ENCODE results near the gene KLHL18. TPM values are rescaled to one million over a fixed set of nuclear protein-coding genes. Genes with fewer than 3 reads are reported as not detected.
"Not testable (repeated sequence)": the region's sequence is repeated elsewhere in the genome, so short reads cannot be mapped to it uniquely, and the experiment has no call there.

The KLHL18 gene
- total RNA-seq, 1 experiment from 2014 or later = 21.0 TPM

DNA sequence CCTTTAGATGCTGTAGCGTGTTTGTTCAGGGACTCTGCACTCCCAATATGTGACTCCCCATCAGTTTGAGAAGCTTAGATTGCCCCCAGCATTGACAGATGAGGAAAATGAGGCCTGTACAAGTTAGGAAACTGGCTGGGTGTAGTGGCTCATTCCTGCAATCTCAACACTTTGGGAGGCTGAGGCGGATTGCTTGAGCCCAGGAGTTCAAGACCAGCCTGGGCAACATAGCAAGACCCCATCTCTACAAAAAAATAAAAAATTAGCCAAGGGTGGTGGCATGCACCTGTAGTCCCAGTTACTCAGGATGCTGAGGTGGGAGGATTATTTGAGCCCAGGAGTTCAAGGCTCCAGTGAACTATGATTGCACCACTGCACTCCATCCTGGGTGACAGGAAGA is 84.1 kb downstream of the KLHL18 start:
- Histone ChIP-seq H3K4me3 (no peak overlapping the region), H3K36me3 (no peaks in the 10 kb centered on the region), H3K9me3 (no peaks in the 10 kb centered on the region), H3K27me3 (no peaks in the 10 kb centered on the region)
- no peak for DNase-seq

DNA sequence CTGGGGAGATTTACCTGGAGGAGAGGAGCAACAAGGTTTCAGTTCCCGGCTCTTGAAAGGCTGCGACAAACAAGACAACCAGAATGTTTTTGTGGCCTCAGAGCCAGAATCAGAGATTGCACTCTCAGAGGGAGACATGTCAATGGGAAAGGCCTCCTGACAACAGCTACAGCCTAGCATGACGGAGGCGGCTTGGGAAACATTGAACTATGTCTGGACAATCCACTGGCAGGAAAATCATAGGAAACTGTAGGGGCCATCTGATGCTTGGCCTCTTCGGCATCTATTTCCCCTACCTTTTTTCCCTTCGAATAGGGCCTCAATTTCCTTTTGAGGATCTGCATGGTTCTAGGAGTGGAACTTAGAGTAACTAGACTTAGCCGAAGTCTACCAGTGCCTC is 84.9 kb downstream of the KLHL18 start:
- H3K36me3 ChIP-seq = no peaks in the 10 kb centered on the region
- H3K4me3 ChIP-seq = no peak overlapping the region
- no peaks in the 10 kb centered on the region for H3K9me3 ChIP-seq
- no peaks in the 10 kb centered on the region for H3K27me3 ChIP-seq
- DNase-seq = no peak

DNA sequence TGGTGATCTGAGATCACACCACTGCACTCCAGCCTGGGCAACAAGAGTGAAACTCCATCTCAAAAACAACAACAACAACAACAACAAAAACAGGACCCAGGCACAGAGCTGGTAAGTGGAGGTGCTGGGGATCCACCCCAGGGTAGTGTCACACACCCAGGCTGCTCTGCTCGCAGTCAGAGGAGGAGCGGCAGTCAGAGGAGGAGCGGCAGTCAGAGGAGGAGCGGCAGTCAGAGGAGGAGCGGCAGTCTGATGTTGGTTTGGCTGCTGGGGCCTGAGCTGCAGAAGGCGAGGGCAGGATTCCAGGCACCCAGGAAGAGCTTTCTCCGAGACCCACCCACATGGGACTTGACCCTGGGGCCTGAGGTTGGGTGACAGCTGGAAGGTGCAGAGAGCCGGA is 87.3 kb downstream of the KLHL18 start:
- not testable (repeated sequence) for DNase-seq, H3K36me3 ChIP-seq, H3K4me3 ChIP-seq, H3K27me3 ChIP-seq, H3K9me3 ChIP-seq

DNA sequence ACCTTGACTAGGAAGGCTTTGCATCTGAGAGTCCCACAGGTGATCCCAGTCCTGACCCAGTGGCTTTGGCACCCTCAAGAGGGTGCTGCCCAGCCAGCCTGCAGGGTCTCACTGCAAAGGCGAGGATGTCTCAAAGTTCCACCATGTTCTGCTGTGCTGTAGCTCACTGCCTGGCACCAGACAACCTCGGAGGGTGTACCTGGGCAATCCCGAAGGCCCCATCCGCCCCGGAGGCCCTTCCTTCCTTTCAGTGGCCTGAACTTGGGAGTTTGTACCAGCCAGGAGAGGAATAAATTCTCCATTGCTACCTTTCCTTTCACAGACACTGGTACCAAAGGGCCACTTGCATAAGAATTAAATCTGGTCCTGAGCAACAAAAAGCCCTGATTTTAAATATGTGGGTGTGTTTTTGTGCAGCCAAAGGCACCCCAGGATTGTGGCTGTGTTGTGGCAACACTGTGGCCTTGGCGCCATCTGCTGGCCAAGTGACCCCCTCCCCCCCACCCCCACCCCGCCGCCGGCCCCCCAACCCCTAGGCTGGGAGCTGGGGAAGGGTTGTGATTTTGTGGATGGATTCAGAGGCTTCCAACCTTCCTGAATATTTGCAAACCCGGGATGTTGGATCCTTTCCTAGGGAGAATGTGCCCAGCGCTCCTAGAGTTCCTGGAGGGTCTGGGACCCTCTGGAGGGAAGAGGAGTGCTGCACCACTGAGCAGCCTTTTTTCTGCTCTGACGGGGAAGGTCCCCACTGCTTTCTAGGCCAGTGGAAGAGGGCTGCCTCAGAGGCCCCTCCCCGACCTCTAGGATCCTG is 88.3 kb downstream of the KLHL18 start:
- no peaks in the 10 kb centered on the region for H3K9me3 ChIP-seq
- H3K27me3 ChIP-seq = no peaks in the 10 kb centered on the region
- no peak overlapping the region for H3K4me3 ChIP-seq
- H3K36me3 ChIP-seq = no peaks in the 10 kb centered on the region
- DNase-seq = no peak

DNA sequence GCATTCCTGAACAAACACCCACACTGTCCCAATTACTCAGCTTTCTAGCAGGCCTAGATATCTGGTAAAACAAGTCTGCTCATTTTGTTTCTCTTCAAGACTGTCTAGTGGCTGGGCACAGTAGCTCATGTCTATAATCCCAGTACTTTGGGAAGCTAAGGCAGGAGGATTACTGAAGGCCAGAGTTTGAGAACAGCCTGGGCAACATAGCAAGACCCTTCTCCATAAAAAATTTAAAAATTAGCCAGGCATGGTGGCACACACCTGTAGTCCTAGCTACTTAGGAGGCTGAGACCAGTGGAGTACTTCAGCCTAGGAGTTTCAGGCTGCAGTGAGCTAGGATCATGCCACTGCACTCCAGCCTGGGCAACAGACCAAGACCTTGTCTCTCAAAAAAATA is 91.8 kb downstream of the KLHL18 start:
- DNase-seq = no peak
- Histone ChIP-seq H3K27me3 (no peaks in the 10 kb centered on the region), H3K9me3 (no peaks in the 10 kb centered on the region), H3K36me3 (no peaks in the 10 kb centered on the region), H3K4me3 (no peak overlapping the region)

DNA sequence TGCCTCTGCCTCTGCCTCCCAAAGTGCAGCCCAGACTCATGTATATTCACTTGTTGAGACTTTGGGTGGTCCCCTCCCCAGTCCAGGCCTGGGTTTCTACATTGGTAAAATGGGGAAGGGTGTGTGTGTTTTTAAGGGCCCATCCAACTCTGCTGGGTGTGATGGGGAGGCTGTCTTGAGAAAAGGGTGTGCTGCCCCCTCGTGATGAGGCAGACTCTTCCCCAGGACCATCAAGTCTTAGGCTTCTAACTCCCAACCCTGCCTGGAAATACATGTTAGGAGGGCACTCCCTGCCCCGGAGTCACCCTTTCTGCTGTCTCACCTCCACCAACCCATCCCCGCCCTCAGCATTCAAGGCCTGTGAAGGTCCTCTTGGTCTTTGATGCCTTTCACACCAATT is 93.6 kb downstream of the KLHL18 start:
- Histone ChIP-seq H3K4me3 (no peak overlapping the region), H3K27me3 (no peaks in the 10 kb centered on the region), H3K36me3 (no peaks in the 10 kb centered on the region), H3K9me3 (no peaks in the 10 kb centered on the region)
- DNase-seq = no peak

DNA sequence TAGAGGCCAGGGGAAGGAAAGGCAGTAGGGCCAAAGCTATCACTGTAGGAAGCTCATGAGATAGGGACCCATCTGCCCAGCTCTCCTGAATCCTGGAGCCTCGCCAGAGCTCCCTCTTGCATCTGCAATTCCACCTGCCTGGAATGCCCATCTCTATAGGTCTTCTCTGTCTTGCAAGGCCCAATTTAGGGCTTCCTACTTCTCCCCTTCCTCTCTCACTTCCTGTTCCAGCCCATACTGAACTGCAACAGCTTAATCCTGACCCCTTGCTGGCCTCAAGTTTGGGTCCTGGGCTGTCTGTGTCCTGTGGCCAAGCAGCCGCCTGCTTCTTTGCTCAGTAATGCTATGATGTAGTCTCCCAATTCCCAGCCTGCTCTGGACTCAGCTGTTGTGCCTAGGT is 94.4 kb downstream of the KLHL18 start:
- H3K4me3 ChIP-seq = no peak overlapping the region
- no peaks in the 10 kb centered on the region for H3K9me3 ChIP-seq
- no peak for DNase-seq
- no peaks in the 10 kb centered on the region for H3K36me3 ChIP-seq
- no peaks in the 10 kb centered on the region for H3K27me3 ChIP-seq

DNA sequence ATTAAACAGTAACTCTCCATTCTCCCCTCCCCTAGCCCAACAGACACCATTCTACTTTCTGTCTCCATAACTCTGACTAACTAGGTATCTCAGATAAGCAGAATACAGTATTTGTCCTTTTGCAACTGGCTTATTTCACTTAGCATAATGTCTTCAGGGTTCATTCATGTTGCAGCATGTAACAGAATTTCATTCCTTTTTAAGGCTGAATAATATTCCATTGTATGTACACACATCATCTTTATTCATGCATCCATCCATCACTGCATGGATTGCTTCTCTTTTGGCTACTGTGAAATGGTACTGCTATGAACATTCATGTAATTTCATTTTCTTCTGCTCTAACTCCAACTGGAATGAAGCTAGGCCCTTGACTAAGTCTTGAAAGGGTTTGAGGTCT is 96.1 kb downstream of the KLHL18 start:
- DNase-seq = no peak
- Histone ChIP-seq H3K36me3 (no peaks in the 10 kb centered on the region), H3K4me3 (no peak overlapping the region), H3K27me3 (no peaks in the 10 kb centered on the region), H3K9me3 (no peaks in the 10 kb centered on the region)

DNA sequence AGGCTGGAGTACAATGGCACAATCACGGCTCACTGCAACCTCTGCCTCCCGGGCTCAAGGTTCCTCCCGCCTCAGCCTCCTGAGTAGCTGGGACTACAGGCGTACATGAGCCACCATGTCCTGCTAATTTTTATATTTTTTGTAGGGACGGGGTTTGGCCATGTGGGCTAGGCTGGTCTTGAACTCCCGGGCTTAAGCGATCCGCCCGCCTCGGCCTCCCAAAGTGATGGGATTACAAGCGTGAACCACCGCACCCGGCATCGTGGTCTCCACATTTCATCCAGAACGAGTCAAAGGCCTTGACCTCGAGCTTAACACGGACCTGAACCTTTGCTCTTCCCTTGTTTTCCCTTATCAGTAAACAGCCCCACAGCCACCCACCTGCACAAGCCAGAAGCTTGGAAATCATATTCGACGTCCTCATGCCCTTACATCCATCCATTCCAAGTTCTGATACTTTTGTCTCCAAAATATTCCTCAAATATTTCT is 96.7 kb downstream of the KLHL18 start:
- peak overlapping the region; percentile 87 for H3K4me3 ChIP-seq
- H3K36me3 ChIP-seq = no peaks in the 10 kb centered on the region
- no peak for DNase-seq
- H3K27me3 ChIP-seq = no peaks in the 10 kb centered on the region
- H3K9me3 ChIP-seq = no peaks in the 10 kb centered on the region

DNA sequence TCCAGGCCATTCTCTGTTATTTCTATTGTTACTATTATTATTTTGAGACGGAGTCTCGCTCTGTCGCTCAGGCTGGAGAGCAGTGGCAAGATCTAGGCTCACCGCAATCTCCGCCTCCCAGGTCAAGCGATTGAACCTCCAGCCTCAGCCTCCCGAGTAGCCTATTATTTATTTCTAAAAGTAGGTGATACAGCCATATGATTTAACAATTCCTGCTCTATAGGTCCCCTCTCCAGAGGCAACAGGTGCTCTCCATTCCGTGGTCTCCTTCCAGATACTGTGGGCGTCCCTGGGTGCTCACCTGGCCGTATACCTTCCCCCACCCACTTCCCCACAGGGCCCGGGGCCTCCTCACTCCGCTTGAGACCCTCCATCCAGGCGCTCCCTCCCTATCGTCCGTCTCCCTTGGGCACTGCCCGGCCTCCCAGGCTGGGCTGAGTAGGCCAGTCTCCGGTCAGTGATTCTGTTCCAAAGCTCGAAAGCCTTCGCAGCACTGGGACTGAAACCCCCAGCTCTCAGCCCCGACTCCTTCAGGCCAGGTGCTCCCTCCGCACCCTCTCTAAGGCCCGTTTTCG is 97.4 kb downstream of the KLHL18 start:
- Histone ChIP-seq H3K4me3 (peak overlapping the region; percentile 87), H3K36me3 (no peaks in the 10 kb centered on the region), H3K9me3 (no peaks in the 10 kb centered on the region), H3K27me3 (no peaks in the 10 kb centered on the region)
- no peak for DNase-seq

DNA sequence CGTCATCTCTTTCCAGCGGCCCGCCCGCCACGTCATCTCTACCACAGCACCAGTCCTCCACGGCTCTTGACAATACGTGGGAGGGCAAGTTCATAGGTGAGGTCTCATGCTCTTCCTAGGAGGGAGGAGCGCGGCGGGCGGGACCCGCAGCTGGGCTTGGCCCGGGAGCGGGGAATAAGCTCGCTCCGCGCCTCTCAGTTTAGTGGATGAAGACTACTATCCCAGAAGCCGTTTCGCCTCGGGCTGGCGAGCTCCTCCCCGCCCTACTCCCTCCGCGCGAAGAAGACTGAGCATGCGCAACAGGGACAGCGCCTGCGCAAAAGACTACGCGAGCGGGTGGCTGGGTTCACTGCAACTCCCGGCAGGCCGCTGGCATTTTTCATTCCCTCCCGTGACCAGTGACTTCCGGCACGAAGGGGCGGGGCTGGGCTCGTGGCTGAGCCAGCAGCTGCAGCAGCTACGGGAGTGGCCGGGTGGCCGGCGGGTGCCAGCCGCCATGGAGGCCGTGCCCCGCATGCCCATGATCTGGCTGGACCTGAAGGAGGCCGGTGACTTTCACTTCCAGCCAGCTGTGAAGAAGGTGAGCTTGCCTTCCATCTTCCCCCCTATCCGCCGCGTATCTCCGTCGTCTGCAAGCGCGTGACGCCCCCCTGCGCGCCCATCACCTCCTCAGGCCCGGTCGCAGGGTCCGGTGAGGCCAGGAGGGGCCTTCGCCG is 98.0 kb downstream of the KLHL18 start, which contains the start of gene PTPN23:
TSS of gene PTPN23 (plus strand) at position 421 of the 716 bp plus-strand sequence. CDS start at position 497, 76 bp downstream.
- no peaks in the 10 kb centered on the region for H3K9me3 ChIP-seq
- H3K27me3 ChIP-seq = no peaks in the 10 kb centered on the region
- peak; percentile 97 for DNase-seq

DNA sequence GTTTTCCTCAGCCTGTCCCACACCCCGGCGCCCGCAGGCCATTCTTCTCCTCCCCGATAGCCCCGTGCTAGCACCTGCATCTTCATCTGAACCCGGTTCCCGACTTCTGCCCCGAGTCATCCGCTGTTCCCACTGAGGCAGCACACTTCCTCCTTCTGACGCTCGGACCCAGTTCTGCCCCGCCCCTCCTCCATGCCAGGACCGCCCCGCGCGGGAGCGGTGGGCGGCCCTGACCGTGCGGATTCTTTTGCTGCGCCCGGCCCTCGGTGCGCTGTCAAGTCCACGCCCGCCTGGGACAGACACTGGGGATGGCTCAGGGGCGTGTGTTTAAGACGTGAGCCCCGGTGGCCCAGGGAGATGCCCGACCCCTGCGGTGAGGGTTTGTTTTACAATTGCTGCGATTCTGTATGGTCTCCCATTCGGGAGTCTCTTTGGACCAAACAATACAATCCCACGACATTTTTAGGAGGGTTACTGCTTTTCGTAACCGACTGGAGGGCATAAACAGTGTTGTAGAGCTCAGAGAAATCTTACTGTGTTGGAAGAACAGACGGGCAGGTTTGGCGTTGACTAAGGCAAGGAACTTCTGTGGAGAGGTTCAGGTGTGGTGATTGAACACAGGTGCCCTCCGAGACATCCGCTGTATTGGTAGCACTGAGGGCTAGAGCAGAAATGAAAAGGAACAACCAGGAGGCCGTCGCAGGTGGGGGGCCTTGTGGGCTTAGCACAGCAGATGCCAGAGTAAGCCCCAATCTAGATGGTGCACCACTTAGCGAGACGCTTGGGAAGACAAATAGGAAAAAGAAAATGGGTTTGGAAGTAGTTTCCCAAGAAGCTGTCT is 98.8 kb downstream of the KLHL18 start:
- Histone ChIP-seq H3K36me3 (no peaks in the 10 kb centered on the region), H3K9me3 (no peaks in the 10 kb centered on the region), H3K4me3 (peak overlapping the region; percentile 87), H3K27me3 (no peaks in the 10 kb centered on the region)
- DNase-seq = peak; percentile 82

More for the DNA sequence above, 98.0 kb downstream of the KLHL18 start, which contains the start of gene PTPN23:
- Histone ChIP-seq H3K4me3 (peak within 1 kb of the TSS; percentile 87), H3K36me3 (no peaks in the 10 kb centered on the region)

DNA sequence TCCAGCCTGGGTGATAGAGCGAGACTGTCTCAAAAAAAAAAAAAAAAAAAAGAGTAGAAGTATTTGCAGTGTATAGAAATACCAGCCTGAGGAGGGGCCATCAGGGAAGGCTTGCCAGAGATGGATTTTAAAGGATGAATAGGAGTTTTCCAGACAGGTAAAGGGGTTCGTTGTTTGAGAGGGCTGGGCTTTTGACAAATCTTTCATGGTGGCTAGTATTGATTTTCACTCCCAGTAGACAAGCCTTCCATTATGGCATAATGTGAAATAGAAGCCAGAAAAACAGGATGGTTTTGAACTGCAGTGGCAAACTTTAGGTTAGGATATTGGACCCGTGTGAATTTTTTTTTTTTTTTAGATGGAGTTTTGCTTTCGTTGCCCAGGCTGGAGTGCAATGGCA is 101.7 kb downstream of the KLHL18 start:
- Histone ChIP-seq H3K36me3 (no peaks in the 10 kb centered on the region), H3K9me3 (no peaks in the 10 kb centered on the region), H3K27me3 (no peaks in the 10 kb centered on the region), H3K4me3 (no peak overlapping the region)
- no peak for DNase-seq

DNA sequence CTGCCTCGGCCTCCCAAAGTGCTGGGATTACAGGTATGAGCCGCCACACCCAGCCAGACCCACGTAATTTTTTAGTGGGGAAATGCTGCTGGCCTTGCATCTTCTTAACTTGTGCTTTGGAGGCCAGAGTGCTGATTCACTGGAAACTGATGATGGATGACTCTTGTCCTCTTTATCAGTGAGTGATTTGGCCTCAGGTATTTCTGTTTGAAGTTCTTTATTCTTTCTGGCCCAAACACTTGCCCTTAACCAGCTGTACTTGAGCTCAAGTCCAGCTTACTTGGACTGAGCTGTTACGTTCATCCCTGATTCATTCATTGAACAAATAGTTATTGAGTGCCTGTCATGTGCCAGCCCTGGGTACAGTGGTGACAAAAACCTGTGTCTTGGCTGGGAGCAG is 102.3 kb downstream of the KLHL18 start:
- no peak overlapping the region for H3K4me3 ChIP-seq
- no peak for DNase-seq
- H3K36me3 ChIP-seq = no peaks in the 10 kb centered on the region

DNA sequence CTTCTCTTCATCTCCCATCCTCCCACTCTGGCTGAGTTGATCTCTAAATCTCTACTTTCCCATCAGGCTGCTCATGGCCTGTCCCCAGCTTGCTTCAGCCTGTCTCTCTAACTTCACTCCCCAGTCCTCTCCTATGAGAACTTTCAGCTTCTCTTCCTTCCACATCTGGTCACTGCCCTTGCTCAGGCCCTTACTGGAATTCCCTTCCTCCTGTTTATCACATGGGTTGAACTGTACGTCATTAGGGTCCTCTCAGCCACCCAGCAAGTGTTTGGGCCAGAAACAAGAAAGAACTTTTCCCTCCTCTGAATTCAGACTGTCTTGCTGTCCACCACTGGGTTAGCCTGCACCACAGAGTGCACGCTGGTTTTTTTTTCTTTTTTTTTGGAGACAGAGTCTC is 103.1 kb downstream of the KLHL18 start:
- H3K27me3 ChIP-seq = no peaks in the 10 kb centered on the region
- no peaks in the 10 kb centered on the region for H3K36me3 ChIP-seq
- no peaks in the 10 kb centered on the region for H3K9me3 ChIP-seq
- H3K4me3 ChIP-seq = no peak overlapping the region
- no peak for DNase-seq

More for the DNA sequence above, 102.3 kb downstream of the KLHL18 start:
- H3K27me3 ChIP-seq = no peaks in the 10 kb centered on the region
- H3K9me3 ChIP-seq = no peaks in the 10 kb centered on the region

DNA sequence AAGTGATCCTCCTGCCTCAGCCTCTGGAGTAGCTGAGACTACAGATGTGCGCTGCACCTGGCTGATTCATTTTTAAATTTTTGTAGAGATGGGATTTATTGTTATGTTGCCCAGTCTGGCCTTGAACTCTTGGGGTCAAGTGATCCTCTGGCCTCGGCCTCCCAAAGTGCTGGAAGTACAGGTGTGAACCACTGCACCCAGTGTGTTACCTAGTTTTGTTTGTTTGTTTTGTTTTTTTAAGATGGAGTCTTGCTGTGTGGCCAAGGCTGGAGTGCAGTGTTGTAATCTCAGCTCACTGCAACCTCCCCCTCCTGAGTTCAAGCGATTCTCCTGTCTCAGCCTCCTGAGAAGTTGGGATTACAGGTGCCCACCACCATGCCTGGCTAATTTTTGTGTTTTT is 110.2 kb downstream of the KLHL18 start:
- Histone ChIP-seq H3K36me3 (no peaks in the 10 kb centered on the region; the same call in 1 of the 2 replicates), H3K4me3 (no peak overlapping the region), H3K9me3 (no peaks in the 10 kb centered on the region), H3K27me3 (no peaks in the 10 kb centered on the region)
- no peak for DNase-seq
